GM12864 (cell line): Measurements from ENCODE around the gene FGD2.
A peak's percentile ranks its signal among the peaks of the same experiment; 100 is the strongest.

Experiments
- DNase-seq: peaks from one replicate; pipeline ENCODE4 v3.0.0-alpha.2; 2011; ENCODE audit warnings: low read depth
- H3K4me3 ChIP-seq: 2 replicates; pipeline ENCODE4 v1.5.1; 2011; ENCODE audit warnings: mild to moderate bottlenecking, low read depth, low read length, control low read depth
- TF ChIP-seq, protein P1 (sequence below): IDR thresholded peaks from 2 replicates; pipeline ENCODE4 v1.5.1; 2011; ENCODE audit warnings: low read depth, mild to moderate bottlenecking, moderate library complexity, low read length, control low read depth, inconsistent platforms; ENCODE audit errors: missing control alignments

Gene FGD2

DNA sequence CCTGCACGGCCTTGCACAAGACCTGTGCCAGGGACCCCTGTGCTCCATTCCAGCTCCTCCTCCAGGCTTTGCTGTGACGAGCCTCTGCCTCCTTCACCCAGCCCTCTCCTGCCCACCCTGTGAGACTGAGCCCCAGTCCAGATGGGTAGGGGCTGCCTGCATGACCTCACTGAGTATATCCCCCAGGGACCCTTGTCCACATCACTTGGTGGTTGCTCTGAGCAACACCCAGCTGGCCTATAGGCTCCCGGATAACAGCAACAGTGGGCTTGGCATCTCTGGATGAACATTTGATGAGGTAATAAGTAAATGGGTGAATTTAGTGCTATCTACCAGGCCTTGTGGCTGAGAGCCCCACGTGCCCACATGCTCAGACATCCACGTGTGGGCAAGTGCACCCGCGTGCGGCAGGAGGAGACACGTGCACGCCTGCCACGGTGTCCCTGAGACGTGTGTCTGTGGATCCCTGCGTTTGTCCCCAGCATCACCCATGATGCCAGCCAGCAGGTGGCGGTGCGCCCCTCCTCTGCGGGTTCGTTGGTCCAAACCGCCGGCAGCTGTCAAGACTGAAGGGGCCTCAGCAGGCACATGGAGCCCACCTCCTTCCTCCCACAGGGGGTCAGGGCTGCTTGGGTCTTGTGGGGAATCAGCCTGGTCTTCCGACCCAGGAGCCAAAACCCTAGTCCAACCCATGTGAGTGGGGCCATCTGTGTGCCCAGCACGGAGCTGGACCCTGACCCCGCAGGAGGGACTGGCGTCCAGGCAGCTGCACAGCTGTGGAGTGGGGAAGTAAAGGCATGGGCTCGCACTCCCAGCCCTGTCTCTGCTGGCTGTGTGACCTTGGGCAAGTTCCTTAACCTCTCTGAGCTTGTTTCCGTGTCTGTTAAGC is 45.9 kb downstream of the FGD2 start:
- no peak for DNase-seq
- H3K4me3 ChIP-seq: no peak overlapping the region
- TF ChIP-seq, protein P1, sequence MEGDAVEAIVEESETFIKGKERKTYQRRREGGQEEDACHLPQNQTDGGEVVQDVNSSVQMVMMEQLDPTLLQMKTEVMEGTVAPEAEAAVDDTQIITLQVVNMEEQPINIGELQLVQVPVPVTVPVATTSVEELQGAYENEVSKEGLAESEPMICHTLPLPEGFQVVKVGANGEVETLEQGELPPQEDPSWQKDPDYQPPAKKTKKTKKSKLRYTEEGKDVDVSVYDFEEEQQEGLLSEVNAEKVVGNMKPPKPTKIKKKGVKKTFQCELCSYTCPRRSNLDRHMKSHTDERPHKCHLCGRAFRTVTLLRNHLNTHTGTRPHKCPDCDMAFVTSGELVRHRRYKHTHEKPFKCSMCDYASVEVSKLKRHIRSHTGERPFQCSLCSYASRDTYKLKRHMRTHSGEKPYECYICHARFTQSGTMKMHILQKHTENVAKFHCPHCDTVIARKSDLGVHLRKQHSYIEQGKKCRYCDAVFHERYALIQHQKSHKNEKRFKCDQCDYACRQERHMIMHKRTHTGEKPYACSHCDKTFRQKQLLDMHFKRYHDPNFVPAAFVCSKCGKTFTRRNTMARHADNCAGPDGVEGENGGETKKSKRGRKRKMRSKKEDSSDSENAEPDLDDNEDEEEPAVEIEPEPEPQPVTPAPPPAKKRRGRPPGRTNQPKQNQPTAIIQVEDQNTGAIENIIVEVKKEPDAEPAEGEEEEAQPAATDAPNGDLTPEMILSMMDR: peak; percentile 91

DNA sequence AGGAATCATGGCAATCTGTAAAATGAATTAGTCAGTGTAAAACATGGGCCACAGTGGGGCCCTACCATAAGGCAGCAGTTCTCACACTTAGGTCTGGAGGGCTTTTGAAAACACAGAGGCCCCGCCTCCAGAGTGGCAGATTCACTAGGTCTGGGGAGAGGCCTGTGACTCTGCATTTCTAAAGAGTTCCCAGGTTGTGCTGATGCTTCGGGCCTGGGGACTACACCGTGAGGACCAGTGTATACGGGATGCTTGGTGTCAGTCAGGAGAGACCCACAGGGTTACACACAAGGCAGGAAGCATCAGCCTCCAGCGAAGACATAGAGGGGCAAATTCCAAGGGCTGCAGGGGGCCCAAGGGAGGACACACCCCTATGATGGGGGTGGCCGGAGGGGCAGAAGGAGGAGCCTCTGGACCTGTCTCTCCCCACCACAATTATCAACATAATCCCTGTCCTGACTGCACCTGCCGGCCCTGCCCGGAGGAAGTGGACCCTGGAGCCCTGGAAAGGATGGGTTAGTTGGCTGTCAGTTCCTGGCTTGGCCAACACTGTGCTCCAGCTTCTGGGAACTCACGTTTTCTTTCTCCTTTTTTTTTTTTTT is 46.7 kb downstream of the FGD2 start:
- no peak overlapping the region for H3K4me3 ChIP-seq
- TF ChIP-seq, protein P1: no peak
- DNase-seq: no peak

- H3K4me3 ChIP-seq: no peak overlapping the region
- TF ChIP-seq, protein P1: no peak
These were observed 48.2 kb downstream of the FGD2 start for GRCh38 chr6:37053683-37054082.

DNA sequence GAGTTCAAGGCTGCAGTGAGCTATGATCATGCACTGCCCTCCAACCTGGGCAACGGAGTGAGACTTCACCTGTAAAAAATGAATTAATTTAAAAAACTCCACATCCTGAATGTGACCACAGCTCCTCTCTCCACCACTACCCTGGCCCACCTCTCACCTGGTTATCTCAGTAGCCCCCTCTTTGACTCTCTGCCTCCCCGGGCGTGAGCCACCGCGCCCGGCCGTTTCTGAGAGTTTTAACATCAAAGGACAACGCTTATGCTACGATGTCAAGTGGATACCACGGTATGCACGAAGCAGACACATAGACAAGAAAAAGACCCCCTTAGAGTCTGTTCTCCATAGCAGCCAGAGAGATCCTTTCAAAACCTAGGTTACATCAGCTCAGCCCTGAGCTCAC is 48.7 kb downstream of the FGD2 start:
- TF ChIP-seq, protein P1: no peak
- DNase-seq: no peak
- no peak overlapping the region for H3K4me3 ChIP-seq

More at GRCh38 chr6:37053683-37054082, 48.2 kb downstream of the FGD2 start:
- no peak for DNase-seq

DNA sequence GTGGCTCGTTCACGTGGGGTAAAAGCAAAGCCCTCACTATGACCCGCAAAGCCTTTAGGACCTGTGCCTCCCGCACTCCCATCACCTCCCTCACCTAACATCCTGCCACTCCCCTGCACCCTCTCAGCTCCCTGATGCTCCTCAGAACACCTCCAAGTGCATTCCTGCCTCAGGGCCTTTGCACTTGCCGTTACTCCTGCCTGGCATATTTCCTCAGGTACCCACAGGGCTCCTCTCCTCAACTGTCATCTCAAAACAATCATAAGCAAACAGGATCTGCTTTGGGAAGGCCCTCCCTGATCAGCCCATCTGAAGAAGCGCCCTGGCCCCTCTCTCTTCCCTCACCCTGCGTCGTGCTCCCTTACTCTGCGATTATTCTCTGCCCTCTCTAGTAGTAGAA is 49.1 kb downstream of the FGD2 start:
- no peak overlapping the region for H3K4me3 ChIP-seq
- DNase-seq: no peak
- TF ChIP-seq, protein P1: no peak

GRCh38 chr6:37056112-37056403 is 50.6 kb downstream of the FGD2 start:
- no peak overlapping the region for H3K4me3 ChIP-seq
- no peak for DNase-seq
- TF ChIP-seq, protein P1: no peak
